Measurements from ENCODE around the gene PHKA1. TPM values are rescaled to one million over a fixed set of nuclear protein-coding genes. Genes with fewer than 3 reads are reported as not detected.

PHKA1 gene
- total RNA-seq, 5 donors from 2014 or later (not counting 1 experiment from before 2014, with no cell fraction given), result 0.30 to 0.67 (median 0.44) TPM

- ChIA-PET POLR2A (interaction anchor here in 1 of 2 donors (0.5 kb wide), 1 partner anchor 177 kb away, joined by 4 read pairs; no protein-coding TSS in a partner anchor), CTCF (no interaction called here)
- Histone ChIP-seq H3K4me1 (ENCODE audit: control insufficient read depth in 1 of 2, extremely low read depth in 1 of 2, insufficient read depth in 2 of 2, low read length in 2 of 2) (no peaks in the 10 kb centered on the region), H3K9me3 (no peaks in the 10 kb centered on the region), H3K36me3 (ENCODE audit: control insufficient read depth in 2 of 2, extremely low read depth in 1 of 2, insufficient read depth in 1 of 2, low read length in 1 of 2) (no peaks in the 10 kb centered on the region), H3K4me3 (ENCODE audit: control insufficient read depth in 1 of 2, extremely low read depth in 1 of 2, low read length in 1 of 2) (no peak overlapping the region), H3K27me3 (replicated peaks in 1 of 2; ENCODE audit: control insufficient read depth in 2 of 2, extremely low read depth in 1 of 2, insufficient read depth in 2 of 2, low read length in 1 of 2) (peaks cover 0 to 3% of the 10 kb centered on the region in 2 experiments), H3K27ac (ENCODE audit: low read length) (no peak overlapping the region)
- H3K36me3 Mint-ChIP-seq, result no peaks in the 10 kb centered on the region
- no peaks in the 10 kb centered on the region for H3K4me1 Mint-ChIP-seq
- no peak overlapping the region for H3K27ac Mint-ChIP-seq
- no peaks in the 10 kb centered on the region for H3K9me3 Mint-ChIP-seq
- WGBS (ENCODE audit: insufficient coverage), result no CpG with 5 or more reads among the region's 7 CpGs
- peaks cover 7 to 46% of the 10 kb centered on the region in 2 donors for H3K27me3 Mint-ChIP-seq
- H3K4me3 Mint-ChIP-seq, result no peak overlapping the region
- DNase-seq (no peak), ATAC-seq (replicated peaks in 1 of 4) (no peak)
Observed at GRCh38 chrX:72727846-72728245, 13.7 kb upstream of the PHKA1 start.

DNA sequence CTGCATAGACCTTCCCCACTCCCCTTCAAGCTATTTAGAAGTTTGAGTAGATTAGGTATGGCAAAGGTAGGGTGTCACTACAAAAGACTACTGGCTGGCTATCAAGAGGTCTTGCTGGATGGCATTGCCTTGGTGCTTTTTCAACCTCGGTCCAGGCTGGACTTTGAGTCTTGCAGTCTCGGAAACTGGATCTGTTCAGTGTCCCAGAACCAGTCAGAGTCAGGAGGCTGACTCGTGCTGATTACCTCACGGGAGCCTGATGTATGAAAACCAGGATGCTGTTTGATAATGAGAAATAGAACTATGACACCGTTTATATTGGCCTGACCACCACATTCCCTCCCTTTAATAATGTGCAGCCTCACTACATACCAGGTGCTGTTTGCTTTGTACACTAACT is 2.7 kb upstream of the PHKA1 start:
- Mint-ChIP-seq H3K36me3 (no peaks in the 10 kb centered on the region), H3K27ac (no peak overlapping the region), H3K27me3 (peaks cover 16 to 19% of the 10 kb centered on the region in 2 donors), H3K9me3 (no peaks in the 10 kb centered on the region), H3K4me3 (no peak overlapping the region), H3K4me1 (peaks cover 1 to 12% (median 11%) of the 10 kb centered on the region in 3 donors)
- H3K36me3 ChIP-seq (ENCODE audit: control insufficient read depth in 2 of 2, extremely low read depth in 1 of 2, insufficient read depth in 1 of 2, low read length in 1 of 2), result no peaks in the 10 kb centered on the region
- WGBS (ENCODE audit: insufficient coverage), result no CpG with 5 or more reads among the region's 5 CpGs
- no peaks in the 10 kb centered on the region for H3K9me3 ChIP-seq
- CTCF ChIA-PET, result no interaction called here
- H3K27me3 ChIP-seq (replicated peaks in 1 of 2; ENCODE audit: control insufficient read depth in 2 of 2, extremely low read depth in 1 of 2, insufficient read depth in 2 of 2, low read length in 1 of 2), result peaks cover 0 to 9% of the 10 kb centered on the region in 2 experiments
- H3K4me3 ChIP-seq (ENCODE audit: control insufficient read depth in 1 of 2, extremely low read depth in 1 of 2, low read length in 1 of 2), result no peak overlapping the region
- POLR2A ChIA-PET, result no interaction called here
- no peak overlapping the region for H3K27ac ChIP-seq (ENCODE audit: low read length)
- peaks cover 0 to 3% of the 10 kb centered on the region in 2 experiments for H3K4me1 ChIP-seq (ENCODE audit: control insufficient read depth in 1 of 2, extremely low read depth in 1 of 2, insufficient read depth in 2 of 2, low read length in 2 of 2)
- DNase-seq, result no peak
- no peak for ATAC-seq (replicated peaks in 1 of 4)

DNA sequence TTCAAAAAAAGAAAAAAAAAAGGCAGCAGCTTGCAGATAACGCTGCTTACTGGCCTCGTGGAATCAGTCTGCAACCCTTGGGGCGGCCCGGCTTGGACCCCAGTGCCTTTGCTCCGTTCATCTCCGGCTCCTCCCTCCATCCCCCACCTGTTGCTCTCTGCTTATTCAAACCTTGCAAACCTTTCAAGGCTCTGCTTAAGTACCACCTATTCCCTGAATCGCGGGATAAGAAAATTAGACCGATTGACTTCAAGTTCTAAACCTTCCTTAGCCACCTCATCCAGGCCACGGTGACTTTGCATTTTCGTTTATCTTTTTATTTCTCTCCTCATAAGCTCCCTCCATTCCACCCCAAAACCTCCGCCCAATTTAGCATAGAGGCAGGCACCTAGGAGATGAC is 1.4 kb upstream of the PHKA1 start:
- no peak overlapping the region for H3K27ac ChIP-seq (ENCODE audit: low read length)

GRCh38 chrX:72714478-72714916 is 391 bp upstream of the PHKA1 start:
- 6% methylated on average over 5 of the region's 13 CpGs for WGBS (ENCODE audit: insufficient coverage)
- H3K27me3 ChIP-seq (replicated peaks in 1 of 2; ENCODE audit: control insufficient read depth in 2 of 2, extremely low read depth in 1 of 2, insufficient read depth in 2 of 2, low read length in 1 of 2), result peaks cover 0 to 9% of the 10 kb centered on the region in 2 experiments
- H3K36me3 ChIP-seq (ENCODE audit: control insufficient read depth in 2 of 2, extremely low read depth in 1 of 2, insufficient read depth in 1 of 2, low read length in 1 of 2), result no peaks in the 10 kb centered on the region
- Mint-ChIP-seq H3K9me3 (no peaks in the 10 kb centered on the region), H3K27me3 (peaks cover 16 to 19% of the 10 kb centered on the region in 2 donors), H3K4me3 (peak overlapping the region; percentile 64 to 71 (median 65)), H3K4me1 (peaks cover 1 to 12% (median 11%) of the 10 kb centered on the region in 3 donors), H3K36me3 (no peaks in the 10 kb centered on the region), H3K27ac (no peak overlapping the region)
- peaks cover 0 to 3% of the 10 kb centered on the region in 2 experiments for H3K4me1 ChIP-seq (ENCODE audit: control insufficient read depth in 1 of 2, extremely low read depth in 1 of 2, insufficient read depth in 2 of 2, low read length in 2 of 2)
- ChIA-PET POLR2A (no interaction called here), CTCF (no interaction called here)
- H3K9me3 ChIP-seq, result no peaks in the 10 kb centered on the region
- no peak overlapping the region for H3K27ac ChIP-seq (ENCODE audit: low read length)
- DNase-seq, result no peak
- H3K4me3 ChIP-seq (ENCODE audit: control insufficient read depth in 1 of 2, extremely low read depth in 1 of 2, low read length in 1 of 2), result peak overlapping the region in 1 of 2 donors; percentile 71
- no peak for ATAC-seq (replicated peaks in 1 of 4)

More for the DNA sequence above, 1.4 kb upstream of the PHKA1 start:
- Histone ChIP-seq H3K9me3 (no peaks in the 10 kb centered on the region), H3K36me3 (ENCODE audit: control insufficient read depth in 2 of 2, extremely low read depth in 1 of 2, insufficient read depth in 1 of 2, low read length in 1 of 2) (no peaks in the 10 kb centered on the region), H3K27me3 (replicated peaks in 1 of 2; ENCODE audit: control insufficient read depth in 2 of 2, extremely low read depth in 1 of 2, insufficient read depth in 2 of 2, low read length in 1 of 2) (peaks cover 0 to 9% of the 10 kb centered on the region in 2 experiments), H3K4me3 (ENCODE audit: control insufficient read depth in 1 of 2, extremely low read depth in 1 of 2, low read length in 1 of 2) (no peak overlapping the region), H3K4me1 (ENCODE audit: control insufficient read depth in 1 of 2, extremely low read depth in 1 of 2, insufficient read depth in 2 of 2, low read length in 2 of 2) (peaks cover 0 to 3% of the 10 kb centered on the region in 2 experiments)
- Mint-ChIP-seq H3K27ac (no peak overlapping the region), H3K4me3 (peak overlapping the region in 2 of 3 donors; percentile 42 to 49), H3K27me3 (peaks cover 16 to 19% of the 10 kb centered on the region in 2 donors), H3K36me3 (no peaks in the 10 kb centered on the region), H3K9me3 (no peaks in the 10 kb centered on the region), H3K4me1 (peaks cover 1 to 12% (median 11%) of the 10 kb centered on the region in 3 donors)
- ATAC-seq (replicated peaks in 1 of 4), result no peak
- ChIA-PET POLR2A (no interaction called here), CTCF (no interaction called here)
- WGBS (ENCODE audit: insufficient coverage), result 100% methylated on average over 2 of the region's 12 CpGs
- no peak for DNase-seq

DNA sequence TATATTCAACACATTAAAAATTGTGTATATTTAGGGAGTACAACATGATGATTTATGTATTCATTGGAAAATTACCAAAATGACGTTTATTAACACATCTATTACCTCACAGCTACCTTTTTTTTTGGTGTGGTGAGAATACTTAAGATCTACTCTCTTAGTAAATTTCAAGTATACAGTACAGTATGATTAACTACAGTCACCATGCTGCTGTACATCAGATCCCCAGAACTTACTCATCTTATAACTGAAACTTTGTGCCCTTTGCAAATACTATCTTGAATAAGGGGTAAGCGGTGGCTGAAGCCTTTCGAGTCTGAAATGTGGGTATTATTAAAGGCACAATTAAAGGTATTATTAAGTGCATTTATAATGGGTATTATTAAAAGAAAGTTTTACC is 976 bp downstream of the PHKA1 start:
- Histone ChIP-seq H3K36me3 (ENCODE audit: control insufficient read depth in 2 of 2, extremely low read depth in 1 of 2, insufficient read depth in 1 of 2, low read length in 1 of 2) (no peaks in the 10 kb centered on the region), H3K4me3 (ENCODE audit: control insufficient read depth in 1 of 2, extremely low read depth in 1 of 2, low read length in 1 of 2) (peak overlapping the region in 1 of 2 donors; percentile 49), H3K27ac (ENCODE audit: low read length) (no peak overlapping the region), H3K27me3 (replicated peaks in 1 of 2; ENCODE audit: control insufficient read depth in 2 of 2, extremely low read depth in 1 of 2, insufficient read depth in 2 of 2, low read length in 1 of 2) (peaks cover 0 to 9% of the 10 kb centered on the region in 2 experiments), H3K4me1 (ENCODE audit: control insufficient read depth in 1 of 2, extremely low read depth in 1 of 2, insufficient read depth in 2 of 2, low read length in 2 of 2) (peaks cover 0 to 3% of the 10 kb centered on the region in 2 experiments), H3K9me3 (no peaks in the 10 kb centered on the region)
- Mint-ChIP-seq H3K4me1 (peaks cover 1 to 12% (median 11%) of the 10 kb centered on the region in 3 donors), H3K4me3 (peak overlapping the region; percentile 64 to 69 (median 65)), H3K27me3 (peaks cover 16 to 19% of the 10 kb centered on the region in 2 donors), H3K9me3 (no peaks in the 10 kb centered on the region), H3K27ac (no peak overlapping the region), H3K36me3 (no peaks in the 10 kb centered on the region)
- ChIA-PET POLR2A (no interaction called here), CTCF (no interaction called here)
- no CpG with 5 or more reads among the region's 3 CpGs for WGBS (ENCODE audit: insufficient coverage)
- DNase-seq (no peak), ATAC-seq (replicated peaks in 1 of 4) (no peak)

GRCh38 chrX:72712094-72712755 is 1.9 kb downstream of the PHKA1 start:
- no peak overlapping the region for H3K27ac ChIP-seq (ENCODE audit: low read length)
- Mint-ChIP-seq H3K27me3 (peaks cover 16 to 19% of the 10 kb centered on the region in 2 donors), H3K4me1 (peaks cover 1 to 12% (median 11%) of the 10 kb centered on the region in 3 donors), H3K36me3 (no peaks in the 10 kb centered on the region), H3K4me3 (no peak overlapping the region), H3K27ac (no peak overlapping the region), H3K9me3 (no peaks in the 10 kb centered on the region)
- ChIA-PET POLR2A (no interaction called here), CTCF (no interaction called here)
- no CpG with 5 or more reads among the region's 2 CpGs for WGBS (ENCODE audit: insufficient coverage)
- no peaks in the 10 kb centered on the region for H3K36me3 ChIP-seq (ENCODE audit: control insufficient read depth in 2 of 2, extremely low read depth in 1 of 2, insufficient read depth in 1 of 2, low read length in 1 of 2)
- peaks cover 0 to 9% of the 10 kb centered on the region in 2 experiments for H3K27me3 ChIP-seq (replicated peaks in 1 of 2; ENCODE audit: control insufficient read depth in 2 of 2, extremely low read depth in 1 of 2, insufficient read depth in 2 of 2, low read length in 1 of 2)
- H3K9me3 ChIP-seq, result no peaks in the 10 kb centered on the region
- ATAC-seq (replicated peaks in 1 of 4) (no peak), DNase-seq (no peak)
- H3K4me3 ChIP-seq (ENCODE audit: control insufficient read depth in 1 of 2, extremely low read depth in 1 of 2, low read length in 1 of 2), result no peak overlapping the region
- H3K4me1 ChIP-seq (ENCODE audit: control insufficient read depth in 1 of 2, extremely low read depth in 1 of 2, insufficient read depth in 2 of 2, low read length in 2 of 2), result peaks cover 0 to 3% of the 10 kb centered on the region in 2 experiments

All from T-cell (primary cell).